Stimulated activated CD8-positive, alpha-beta memory T cell treated with anti-CD3 and anti-CD28 coated beads, Interleukin-7, amount 100 ng/mL, for 4 hours (primary cell): ENCODE data around the gene GRIK4.

Source experiments
- DNase-seq, 2 donors: peaks; one replicate each; pipeline ENCODE4 v3.0.0-alpha.2; 2020; ENCODE audit warnings: low read depth in 2 of 2

The GRIK4 gene

GRCh38 chr11:120704256-120704750, 192.8 kb downstream of the GRIK4 start:
- DNase-seq, result no peak

GRCh38 chr11:120706257-120706656, 194.7 kb downstream of the GRIK4 start:
- no peak for DNase-seq

GRCh38 chr11:120707098-120707497, 195.6 kb downstream of the GRIK4 start:
- DNase-seq, result no peak

- no peak for DNase-seq
Measured at GRCh38 chr11:120707663-120708062, 196.1 kb downstream of the GRIK4 start.

- DNase-seq, result no peak
Measured at GRCh38 chr11:120708511-120709183, 197.1 kb downstream of the GRIK4 start.

GRCh38 chr11:120709808-120710207, 198.3 kb downstream of the GRIK4 start:
- no peak for DNase-seq

GRCh38 chr11:120710354-120711131, 199.0 kb downstream of the GRIK4 start:
- no peak for DNase-seq

- no peak for DNase-seq
Measured at GRCh38 chr11:120712014-120712413, 200.5 kb downstream of the GRIK4 start.

- no peak for DNase-seq
Measured at GRCh38 chr11:120712881-120713280, 201.3 kb downstream of the GRIK4 start.

GRCh38 chr11:120713296-120713695, 201.7 kb downstream of the GRIK4 start:
- no peak for DNase-seq

GRCh38 chr11:120714438-120714837, 202.9 kb downstream of the GRIK4 start:
- DNase-seq, result no peak

GRCh38 chr11:120715239-120715638, 203.7 kb downstream of the GRIK4 start:
- DNase-seq, result no peak

GRCh38 chr11:120717042-120717441, 205.5 kb downstream of the GRIK4 start:
- no peak for DNase-seq

- DNase-seq, result no peak
Measured at GRCh38 chr11:120717623-120718022, 206.1 kb downstream of the GRIK4 start.

GRCh38 chr11:120718171-120718570, 206.6 kb downstream of the GRIK4 start:
- no peak for DNase-seq

GRCh38 chr11:120719348-120719747, 207.8 kb downstream of the GRIK4 start:
- DNase-seq, result no peak

GRCh38 chr11:120720760-120721159, 209.2 kb downstream of the GRIK4 start:
- no peak for DNase-seq

GRCh38 chr11:120722524-120722923, 211.0 kb downstream of the GRIK4 start:
- no peak for DNase-seq

- no peak for DNase-seq
Measured at GRCh38 chr11:120723751-120724150, 212.2 kb downstream of the GRIK4 start.

- DNase-seq, result no peak
Measured at GRCh38 chr11:120727752-120728151, 216.2 kb downstream of the GRIK4 start.

- no peak for DNase-seq
Measured at GRCh38 chr11:120735035-120735434, 223.5 kb downstream of the GRIK4 start.

- no peak for DNase-seq
Measured at GRCh38 chr11:120738516-120739046, 227.0 kb downstream of the GRIK4 start.

GRCh38 chr11:120739780-120740179, 228.2 kb downstream of the GRIK4 start:
- no peak for DNase-seq
